Memory B cell (primary cell): ENCODE measurements around the gene DOLK.

ENCODE experiments used
- ATAC-seq: fragments of 150-1000 bp; cut with Tn5 transposase; 2 replicates; pipeline ENCODE4 v1.10.0; 2021; ENCODE audit warnings: low read depth, mild to moderate bottlenecking, moderate library complexity
- DNase-seq, 2 donors: peaks; one replicate each; pipeline ENCODE4 v3.0.0; 2022; ENCODE audit warnings: low spot score in 2 of 2
- H3K27ac Mint-ChIP-seq: one replicate; pipeline ENCODE4 v1.8.0; 2022; ENCODE audit warnings: mild to moderate bottlenecking, moderate library complexity, mixed read lengths
- H3K27me3 Mint-ChIP-seq: one replicate; pipeline ENCODE4 v1.8.0; 2022; ENCODE audit warnings: mixed read lengths
- H3K36me3 Mint-ChIP-seq: one replicate; pipeline ENCODE4 v1.8.0; 2022; ENCODE audit warnings: mild to moderate bottlenecking, mixed read lengths
- H3K4me1 Mint-ChIP-seq: one replicate; pipeline ENCODE4 v1.8.0; 2022; ENCODE audit warnings: mixed read lengths
- H3K4me3 Mint-ChIP-seq: one replicate; pipeline ENCODE4 v1.8.0; 2022; ENCODE audit warnings: mild to moderate bottlenecking, moderate library complexity, mixed read lengths
- H3K9me3 Mint-ChIP-seq: one replicate; pipeline ENCODE4 v1.8.0; 2022; ENCODE audit warnings: mixed read lengths

Gene DOLK

GRCh38 chr9:128905964-128906363 lies 41.4 kb downstream of the DOLK start:
- ATAC-seq (no peak), DNase-seq (no peak)
- no peak overlapping the region for H3K4me3 Mint-ChIP-seq
- no peaks in the 10 kb centered on the region for H3K9me3 Mint-ChIP-seq
- no peaks in the 10 kb centered on the region for H3K27me3 Mint-ChIP-seq
- H3K4me1 Mint-ChIP-seq = peaks cover 9% of the 10 kb centered on the region
- no peak overlapping the region for H3K27ac Mint-ChIP-seq
- H3K36me3 Mint-ChIP-seq = peaks cover 22% of the 10 kb centered on the region

GRCh38 chr9:128903871-128904620 lies 43.4 kb downstream of the DOLK start:
- no peak for DNase-seq
- no peak for ATAC-seq
- Mint-ChIP-seq H3K27me3 (no peaks in the 10 kb centered on the region), H3K9me3 (no peaks in the 10 kb centered on the region), H3K36me3 (peaks cover 20% of the 10 kb centered on the region), H3K4me3 (no peak overlapping the region), H3K27ac (peak overlapping the region; percentile 58), H3K4me1 (peaks cover 21% of the 10 kb centered on the region)

- DNase-seq (no peak), ATAC-seq (no peak)
- no peaks in the 10 kb centered on the region for H3K9me3 Mint-ChIP-seq
- H3K36me3 Mint-ChIP-seq = peaks cover 14% of the 10 kb centered on the region
- no peaks in the 10 kb centered on the region for H3K27me3 Mint-ChIP-seq
- H3K4me3 Mint-ChIP-seq = peak overlapping the region; percentile 73
- peak overlapping the region; percentile 92 for H3K27ac Mint-ChIP-seq
- peaks cover 25% of the 10 kb centered on the region for H3K4me1 Mint-ChIP-seq
Observed at GRCh38 chr9:128903079-128903461, 44.3 kb downstream of the DOLK start.

- Mint-ChIP-seq H3K27ac (peak overlapping the region; percentile 92), H3K27me3 (no peaks in the 10 kb centered on the region), H3K36me3 (peaks cover 10% of the 10 kb centered on the region), H3K9me3 (no peaks in the 10 kb centered on the region), H3K4me1 (peaks cover 28% of the 10 kb centered on the region), H3K4me3 (peak overlapping the region; percentile 73)
- DNase-seq (peak; percentile 67 to 82), ATAC-seq (peak; percentile 99)
Observed at GRCh38 chr9:128902351-128903078, 44.9 kb downstream of the DOLK start.

GRCh38 chr9:128901822-128902221 lies 45.6 kb downstream of the DOLK start:
- no peak for DNase-seq

GRCh38 chr9:128901379-128901778 lies 46.0 kb downstream of the DOLK start:
- peaks cover 9% of the 10 kb centered on the region for H3K36me3 Mint-ChIP-seq
- peak overlapping the region; percentile 50 for H3K27ac Mint-ChIP-seq
- no peaks in the 10 kb centered on the region for H3K9me3 Mint-ChIP-seq
- DNase-seq = no peak
- H3K4me3 Mint-ChIP-seq = no peak overlapping the region
- H3K27me3 Mint-ChIP-seq = no peaks in the 10 kb centered on the region
- no peak for ATAC-seq
- H3K4me1 Mint-ChIP-seq = peaks cover 28% of the 10 kb centered on the region

More at GRCh38 chr9:128901822-128902221, 45.6 kb downstream of the DOLK start:
- peak overlapping the region; percentile 73 for H3K4me3 Mint-ChIP-seq
- H3K27me3 Mint-ChIP-seq = no peaks in the 10 kb centered on the region
- H3K9me3 Mint-ChIP-seq = no peaks in the 10 kb centered on the region
- peak overlapping the region; percentile 92 for H3K27ac Mint-ChIP-seq
- H3K4me1 Mint-ChIP-seq = peaks cover 28% of the 10 kb centered on the region
- no peak for ATAC-seq
- H3K36me3 Mint-ChIP-seq = peaks cover 8% of the 10 kb centered on the region

- H3K27ac Mint-ChIP-seq = peak overlapping the region; percentile 95
- DNase-seq = no peak
- H3K9me3 Mint-ChIP-seq = no peaks in the 10 kb centered on the region
- no peaks in the 10 kb centered on the region for H3K27me3 Mint-ChIP-seq
- H3K4me3 Mint-ChIP-seq = peak overlapping the region; percentile 53
- peaks cover 16% of the 10 kb centered on the region for H3K36me3 Mint-ChIP-seq
- peaks cover 35% of the 10 kb centered on the region for H3K4me1 Mint-ChIP-seq
- no peak for ATAC-seq
Observed at GRCh38 chr9:128899566-128900322, 47.7 kb downstream of the DOLK start.

- ATAC-seq = no peak
- H3K27me3 Mint-ChIP-seq = no peaks in the 10 kb centered on the region
Observed at GRCh38 chr9:128898845-128899565, 48.4 kb downstream of the DOLK start.

GRCh38 chr9:128898382-128898781 lies 49.0 kb downstream of the DOLK start:
- no peak for ATAC-seq
- Mint-ChIP-seq H3K4me3 (no peak overlapping the region), H3K27me3 (no peaks in the 10 kb centered on the region), H3K9me3 (no peaks in the 10 kb centered on the region), H3K4me1 (peaks cover 35% of the 10 kb centered on the region), H3K27ac (peak overlapping the region; percentile 67), H3K36me3 (peaks cover 16% of the 10 kb centered on the region)
- DNase-seq = no peak

More at GRCh38 chr9:128898845-128899565, 48.4 kb downstream of the DOLK start:
- H3K4me3 Mint-ChIP-seq = peak overlapping the region; percentile 53
- no peaks in the 10 kb centered on the region for H3K9me3 Mint-ChIP-seq
- peak overlapping the region; percentile 95 for H3K27ac Mint-ChIP-seq
- H3K36me3 Mint-ChIP-seq = peaks cover 16% of the 10 kb centered on the region
- peaks cover 35% of the 10 kb centered on the region for H3K4me1 Mint-ChIP-seq
- DNase-seq = no peak

- no peak for DNase-seq
- Mint-ChIP-seq H3K36me3 (peaks cover 17% of the 10 kb centered on the region), H3K27me3 (no peaks in the 10 kb centered on the region), H3K9me3 (no peaks in the 10 kb centered on the region), H3K4me3 (no peak overlapping the region), H3K4me1 (peaks cover 26% of the 10 kb centered on the region), H3K27ac (no peak overlapping the region)
- no peak for ATAC-seq
Observed at GRCh38 chr9:128895556-128895955, 51.8 kb downstream of the DOLK start.
